ENCODE results near the gene NFIA. TPM values are rescaled to one million over a fixed set of nuclear protein-coding genes. Genes with fewer than 3 reads are reported as not detected.

NFIA gene
- total and polyA plus RNA-seq, 9 of the 15 experiments (the other 6 are each of a cell fraction or from before 2014, with no cell fraction given): 5.3 to 24.9 (median 9.8) TPM

DNA sequence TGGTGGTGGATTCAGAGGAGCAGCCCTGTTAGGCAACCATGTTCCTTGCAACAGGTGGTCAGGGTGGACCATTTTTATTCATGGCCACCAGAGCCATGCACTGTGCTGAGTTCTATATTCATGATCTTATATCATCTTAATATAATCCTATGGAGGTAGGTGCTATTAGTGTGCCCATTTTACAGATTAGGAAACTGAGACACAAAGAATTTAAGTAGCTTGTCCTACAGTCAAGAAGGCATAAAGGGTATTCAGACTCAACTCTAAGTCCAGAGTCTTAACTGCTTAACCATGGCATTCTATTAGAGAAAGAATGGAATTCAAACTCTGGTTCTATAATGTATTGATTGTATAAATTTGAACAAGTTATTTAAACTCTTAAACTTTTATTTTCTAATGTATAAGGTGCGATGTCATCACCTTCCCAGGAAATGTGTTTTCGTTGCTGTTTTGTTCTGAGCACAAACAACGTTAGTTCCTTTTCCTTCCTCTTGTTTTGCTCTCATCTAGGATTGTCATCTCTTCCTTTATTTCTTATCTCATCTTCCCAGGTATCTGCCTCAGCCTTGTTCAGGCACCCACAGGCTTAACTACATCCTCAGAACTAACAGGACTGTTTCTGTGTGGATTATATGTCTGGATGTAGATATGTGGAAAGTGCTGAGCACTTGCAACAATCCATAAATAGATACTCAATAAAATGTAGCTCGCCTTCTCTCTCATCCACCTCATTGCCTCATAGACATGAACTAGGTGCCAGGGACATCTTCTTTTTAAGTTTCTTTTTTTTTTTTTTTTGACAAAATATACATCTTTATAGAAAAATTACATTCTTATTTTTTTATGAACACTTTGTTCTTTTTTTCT is 207.1 kb downstream of the NFIA start (continued):
- TF ChIP-seq, protein P1, sequence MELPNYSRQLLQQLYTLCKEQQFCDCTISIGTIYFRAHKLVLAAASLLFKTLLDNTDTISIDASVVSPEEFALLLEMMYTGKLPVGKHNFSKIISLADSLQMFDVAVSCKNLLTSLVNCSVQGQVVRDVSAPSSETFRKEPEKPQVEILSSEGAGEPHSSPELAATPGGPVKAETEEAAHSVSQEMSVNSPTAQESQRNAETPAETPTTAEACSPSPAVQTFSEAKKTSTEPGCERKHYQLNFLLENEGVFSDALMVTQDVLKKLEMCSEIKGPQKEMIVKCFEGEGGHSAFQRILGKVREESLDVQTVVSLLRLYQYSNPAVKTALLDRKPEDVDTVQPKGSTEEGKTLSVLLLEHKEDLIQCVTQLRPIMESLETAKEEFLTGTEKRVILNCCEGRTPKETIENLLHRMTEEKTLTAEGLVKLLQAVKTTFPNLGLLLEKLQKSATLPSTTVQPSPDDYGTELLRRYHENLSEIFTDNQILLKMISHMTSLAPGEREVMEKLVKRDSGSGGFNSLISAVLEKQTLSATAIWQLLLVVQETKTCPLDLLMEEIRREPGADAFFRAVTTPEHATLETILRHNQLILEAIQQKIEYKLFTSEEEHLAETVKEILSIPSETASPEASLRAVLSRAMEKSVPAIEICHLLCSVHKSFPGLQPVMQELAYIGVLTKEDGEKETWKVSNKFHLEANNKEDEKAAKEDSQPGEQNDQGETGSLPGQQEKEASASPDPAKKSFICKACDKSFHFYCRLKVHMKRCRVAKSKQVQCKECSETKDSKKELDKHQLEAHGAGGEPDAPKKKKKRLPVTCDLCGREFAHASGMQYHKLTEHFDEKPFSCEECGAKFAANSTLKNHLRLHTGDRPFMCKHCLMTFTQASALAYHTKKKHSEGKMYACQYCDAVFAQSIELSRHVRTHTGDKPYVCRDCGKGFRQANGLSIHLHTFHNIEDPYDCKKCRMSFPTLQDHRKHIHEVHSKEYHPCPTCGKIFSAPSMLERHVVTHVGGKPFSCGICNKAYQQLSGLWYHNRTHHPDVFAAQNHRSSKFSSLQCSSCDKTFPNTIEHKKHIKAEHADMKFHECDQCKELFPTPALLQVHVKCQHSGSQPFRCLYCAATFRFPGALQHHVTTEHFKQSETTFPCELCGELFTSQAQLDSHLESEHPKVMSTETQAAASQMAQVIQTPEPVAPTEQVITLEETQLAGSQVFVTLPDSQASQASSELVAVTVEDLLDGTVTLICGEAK (IDR thresholded peaks at IDR 0.05): no peak
- TF ChIP-seq, protein P1 (CRISPR knock-in tag; IDR thresholded peaks at IDR 0.05): peak; percentile 68; the same call in 1 of the 2 replicates
- TF ChIP-seq ZNF695 (CRISPR knock-in tag; IDR thresholded peaks at IDR 0.05): no peak
- no peak for TF ChIP-seq HCFC1 (IDR thresholded peaks at IDR 0.05; ENCODE audit: low read depth, low read length)
- no peak for TF ChIP-seq MCM5 (IDR thresholded peaks at IDR 0.05; ENCODE audit: low read depth)
- TF ChIP-seq HDAC1 (IDR thresholded peaks at IDR 0.05): 0 out of 4 replicates have a peak, but pooled peaks of 1 of the 2 experiments have one; percentile 30
- TF ChIP-seq ARID1B (IDR thresholded peaks at IDR 0.05): peak; percentile 66
- peak in 1 of 2 experiments; percentile 56; a peak in 1 of 3 replicates for TF ChIP-seq CBX3 (IDR thresholded peaks at IDR 0.05; ENCODE audit: borderline replicate concordance in 1 of 2, low read length in 2 of 2)
- no peak for TF ChIP-seq SIRT6 (IDR thresholded peaks at IDR 0.05; ENCODE audit: low read depth, low read length)
- no peak for TF ChIP-seq ESRRB (CRISPR knock-in tag; IDR thresholded peaks at IDR 0.05; ENCODE audit: borderline replicate concordance)
- no peak for TF ChIP-seq ZNF778 (CRISPR knock-in tag; IDR thresholded peaks at IDR 0.05)
- peak; percentile 77; the same call in 1 of the 2 replicates for TF ChIP-seq SOX6 (IDR thresholded peaks at IDR 0.05)
- TF ChIP-seq HDAC2 (IDR thresholded peaks at IDR 0.05): peak; percentile 62
- peak; percentile 53; the same call in 1 of the 2 replicates for TF ChIP-seq ZEB2 (IDR thresholded peaks at IDR 0.05)
- TF ChIP-seq MTA1 (IDR thresholded peaks at IDR 0.05; ENCODE audit: borderline replicate concordance): peak; percentile 39; the same call in 1 of the 2 replicates
- TF ChIP-seq, protein P2, sequence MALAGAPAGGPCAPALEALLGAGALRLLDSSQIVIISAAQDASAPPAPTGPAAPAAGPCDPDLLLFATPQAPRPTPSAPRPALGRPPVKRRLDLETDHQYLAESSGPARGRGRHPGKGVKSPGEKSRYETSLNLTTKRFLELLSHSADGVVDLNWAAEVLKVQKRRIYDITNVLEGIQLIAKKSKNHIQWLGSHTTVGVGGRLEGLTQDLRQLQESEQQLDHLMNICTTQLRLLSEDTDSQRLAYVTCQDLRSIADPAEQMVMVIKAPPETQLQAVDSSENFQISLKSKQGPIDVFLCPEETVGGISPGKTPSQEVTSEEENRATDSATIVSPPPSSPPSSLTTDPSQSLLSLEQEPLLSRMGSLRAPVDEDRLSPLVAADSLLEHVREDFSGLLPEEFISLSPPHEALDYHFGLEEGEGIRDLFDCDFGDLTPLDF (CRISPR knock-in tag; IDR thresholded peaks at IDR 0.05): no peak
- TF ChIP-seq BHLHE40 (IDR thresholded peaks at IDR 0.05; ENCODE audit: low read length): no peak
- no peak for TF ChIP-seq ESRRA (IDR thresholded peaks at IDR 0.05; ENCODE audit: borderline replicate concordance, low read depth)
- TF ChIP-seq CBFA2T3 (IDR thresholded peaks at IDR 0.05): peak; percentile 60
- TF ChIP-seq NCOA2 (IDR thresholded peaks at IDR 0.05; ENCODE audit: partially characterized antibody in 2 of 2): no peak
